Ectodermal cell (in vitro differentiated cells): ENCODE measurements around the gene PEAK3.

Source experiments
- H3K27ac ChIP-seq: 2 replicates; pipeline ENCODE4 v1.7.0; 2013; ENCODE audit warnings: mild to moderate bottlenecking, low read depth, low read length; ENCODE audit not compliant: insufficient read depth, poor library complexity, severe bottlenecking
- H3K27me3 ChIP-seq: 2 replicates; pipeline ENCODE4 v1.7.0; 2013; ENCODE audit warnings: mild to moderate bottlenecking, low read length; ENCODE audit not compliant: insufficient read depth, control insufficient read depth, poor library complexity, severe bottlenecking
- H3K36me3 ChIP-seq: one replicate; pipeline ENCODE4 v1.7.0; 2013; ENCODE audit warnings: low read length; ENCODE audit not compliant: control insufficient read depth, insufficient read depth
- H3K4me1 ChIP-seq: one replicate; pipeline ENCODE4 v1.7.0; 2013; ENCODE audit warnings: low read length; ENCODE audit not compliant: control insufficient read depth, insufficient read depth
- H3K4me3 ChIP-seq: 2 replicates; pipeline ENCODE4 v1.7.0; 2013; ENCODE audit warnings: low read depth, low read length, control low read depth; ENCODE audit not compliant: insufficient read depth
- H3K9me3 ChIP-seq: 2 replicates; pipeline ENCODE4 v1.7.0; 2013; ENCODE audit warnings: mild to moderate bottlenecking, low read length, moderate library complexity; ENCODE audit not compliant: control insufficient read depth
- WGBS, 2 experiments: methylation state at CpG; one replicate each; pipeline ENCODE4 v1.1.7; 2013; ENCODE audit warnings: missing lambda C conversion rate in 2 of 2; 5-methylcytosine and 5-hydroxymethylcytosine counted together

PEAK3 gene

GRCh38 chr19:2278459-2279158 lies 3.4 kb downstream of the PEAK3 start:
- WGBS, 2 experiments: 92 to 94% methylated on average over 33 of the region's 33 CpGs
- Histone ChIP-seq H3K9me3 (no peaks in the 10 kb centered on the region), H3K27me3 (peaks cover 20% of the 10 kb centered on the region), H3K27ac (no peak overlapping the region), H3K4me1 (peaks cover 10% of the 10 kb centered on the region), H3K36me3 (no peaks in the 10 kb centered on the region), H3K4me3 (no peak overlapping the region)

- Histone ChIP-seq H3K4me1 (peaks cover 9% of the 10 kb centered on the region), H3K27me3 (peaks cover 7% of the 10 kb centered on the region), H3K27ac (no peak overlapping the region), H3K4me3 (no peak overlapping the region), H3K36me3 (no peaks in the 10 kb centered on the region), H3K9me3 (no peaks in the 10 kb centered on the region)
- WGBS, 2 experiments: 88 to 90% methylated on average over 9 of the region's 9 CpGs
These were observed 4.8 kb downstream of the PEAK3 start for GRCh38 chr19:2277138-2277537.

GRCh38 chr19:2276429-2276986 lies 5.5 kb downstream of the PEAK3 start:
- Histone ChIP-seq H3K36me3 (peaks cover 6% of the 10 kb centered on the region), H3K27me3 (peaks cover 1% of the 10 kb centered on the region), H3K4me3 (no peak overlapping the region), H3K4me1 (peaks cover 10% of the 10 kb centered on the region), H3K27ac (no peak overlapping the region), H3K9me3 (no peaks in the 10 kb centered on the region)
- 94 to 96% methylated on average over 28 of the region's 28 CpGs for whole genome bisulfite sequencing, 2 experiments

- no peak overlapping the region for H3K4me3 ChIP-seq
- H3K36me3 ChIP-seq: peaks cover 6% of the 10 kb centered on the region
- WGBS, 2 experiments: 95 to 96% methylated on average over 74 of the region's 74 CpGs
- H3K9me3 ChIP-seq: no peaks in the 10 kb centered on the region
- H3K27me3 ChIP-seq: no peaks in the 10 kb centered on the region
- no peak overlapping the region for H3K27ac ChIP-seq
- H3K4me1 ChIP-seq: peaks cover 11% of the 10 kb centered on the region
These were observed 6.2 kb downstream of the PEAK3 start for GRCh38 chr19:2275588-2276428.

- Histone ChIP-seq H3K9me3 (no peaks in the 10 kb centered on the region), H3K27me3 (no peaks in the 10 kb centered on the region), H3K4me3 (no peak overlapping the region), H3K4me1 (peaks cover 11% of the 10 kb centered on the region), H3K27ac (no peak overlapping the region), H3K36me3 (peaks cover 6% of the 10 kb centered on the region)
- 74 to 76% methylated on average over 16 of the region's 16 CpGs for WGBS, 2 experiments
These were observed 6.9 kb downstream of the PEAK3 start for GRCh38 chr19:2274931-2275535.

- no peak overlapping the region for H3K27ac ChIP-seq
- H3K27me3 ChIP-seq: no peaks in the 10 kb centered on the region
- 92 to 94% methylated on average over 9 of the region's 9 CpGs for WGBS, 2 experiments
- peak overlapping the region; percentile 22 for H3K4me3 ChIP-seq
- H3K9me3 ChIP-seq: no peaks in the 10 kb centered on the region
- peaks cover 11% of the 10 kb centered on the region for H3K4me1 ChIP-seq
- peaks cover 6% of the 10 kb centered on the region for H3K36me3 ChIP-seq
These were observed 7.7 kb downstream of the PEAK3 start for GRCh38 chr19:2274185-2274711.

GRCh38 chr19:2273356-2274184 lies 8.4 kb downstream of the PEAK3 start:
- Histone ChIP-seq H3K9me3 (no peaks in the 10 kb centered on the region), H3K4me3 (peak overlapping the region; percentile 25), H3K27ac (peak overlapping the region; percentile 22), H3K27me3 (no peaks in the 10 kb centered on the region), H3K36me3 (peaks cover 6% of the 10 kb centered on the region), H3K4me1 (peaks cover 11% of the 10 kb centered on the region)
- WGBS, 2 experiments: 17 to 18% methylated on average over 45 of the region's 45 CpGs

- H3K4me1 ChIP-seq: peaks cover 11% of the 10 kb centered on the region
- H3K27me3 ChIP-seq: no peaks in the 10 kb centered on the region
- H3K36me3 ChIP-seq: peaks cover 6% of the 10 kb centered on the region
- no peaks in the 10 kb centered on the region for H3K9me3 ChIP-seq
- H3K27ac ChIP-seq: peak overlapping the region; percentile 47
- WGBS, 2 experiments: 55 to 56% methylated on average over 43 of the region's 43 CpGs
- H3K4me3 ChIP-seq: peak overlapping the region; percentile 99
These were observed 10.5 kb downstream of the PEAK3 start for GRCh38 chr19:2271234-2272103.
